Sigmoid colon (tissue), 4 donors: ENCODE results near the gene CARD19.

Experiments used
- EP300 ChIP-seq, 4 donors: sonication (generic); formaldehyde crosslinking; IDR thresholded peaks; one replicate each; pipeline ENCODE4 v1.6.1; 2017; ENCODE audit warnings: antibody characterized with exemption in 4 of 4
- POLR2A ChIP-seq, 2 donors: fragments of 450-650 bp; IDR thresholded peaks; one replicate each; pipeline ENCODE4 v1.6.1; 2016; ENCODE audit warnings: antibody characterized with exemption in 2 of 2, mild to moderate bottlenecking in 2 of 2, moderate library complexity in 2 of 2
- TF ChIP-seq, protein P1 (sequence below), 4 experiments: fragments of 450-650 bp in 3 of 4; fragments of 200-600 bp in 1 of 4; IDR thresholded peaks; one replicate each; pipeline ENCODE4 v1.5.1; 2016 to 2019; ENCODE audit warnings: antibody characterized with exemption in 4 of 4, mild to moderate bottlenecking in 3 of 4, moderate library complexity in 2 of 4

DNA sequence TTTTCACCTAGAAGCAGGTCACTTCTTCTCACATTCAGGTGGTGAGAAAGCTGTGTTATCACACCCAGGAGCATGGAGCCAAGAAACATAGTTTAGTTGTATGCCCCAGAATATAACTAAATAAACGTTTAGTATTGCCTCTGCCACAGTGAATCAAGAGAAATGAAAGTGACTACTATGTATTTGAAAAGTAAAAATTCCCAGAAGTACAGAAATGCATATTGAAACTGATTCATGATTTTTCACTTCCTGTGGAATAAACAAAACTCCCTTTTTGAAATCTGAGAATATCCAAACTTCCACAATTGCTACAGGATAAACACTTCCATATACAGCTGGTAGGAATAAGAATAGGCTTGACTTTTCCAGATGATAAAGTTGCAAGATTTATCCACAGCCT is 53.3 kb downstream of the CARD19 start:
- TF ChIP-seq, protein P1, sequence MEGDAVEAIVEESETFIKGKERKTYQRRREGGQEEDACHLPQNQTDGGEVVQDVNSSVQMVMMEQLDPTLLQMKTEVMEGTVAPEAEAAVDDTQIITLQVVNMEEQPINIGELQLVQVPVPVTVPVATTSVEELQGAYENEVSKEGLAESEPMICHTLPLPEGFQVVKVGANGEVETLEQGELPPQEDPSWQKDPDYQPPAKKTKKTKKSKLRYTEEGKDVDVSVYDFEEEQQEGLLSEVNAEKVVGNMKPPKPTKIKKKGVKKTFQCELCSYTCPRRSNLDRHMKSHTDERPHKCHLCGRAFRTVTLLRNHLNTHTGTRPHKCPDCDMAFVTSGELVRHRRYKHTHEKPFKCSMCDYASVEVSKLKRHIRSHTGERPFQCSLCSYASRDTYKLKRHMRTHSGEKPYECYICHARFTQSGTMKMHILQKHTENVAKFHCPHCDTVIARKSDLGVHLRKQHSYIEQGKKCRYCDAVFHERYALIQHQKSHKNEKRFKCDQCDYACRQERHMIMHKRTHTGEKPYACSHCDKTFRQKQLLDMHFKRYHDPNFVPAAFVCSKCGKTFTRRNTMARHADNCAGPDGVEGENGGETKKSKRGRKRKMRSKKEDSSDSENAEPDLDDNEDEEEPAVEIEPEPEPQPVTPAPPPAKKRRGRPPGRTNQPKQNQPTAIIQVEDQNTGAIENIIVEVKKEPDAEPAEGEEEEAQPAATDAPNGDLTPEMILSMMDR (IDR thresholded peaks at IDR 0.05) = no peak
- no peak for TF ChIP-seq POLR2A (IDR thresholded peaks at IDR 0.05)
- TF ChIP-seq EP300 (IDR thresholded peaks at IDR 0.05) = no peak
